IMR-90 (cell line): ENCODE measurements around the gene MORN5.

Source experiments
- BHLHE40 ChIP-seq: fragments of 150-350 bp; IDR thresholded peaks from 2 replicates; pipeline ENCODE4 v1.6.1; 2016; ENCODE audit warnings: mild to moderate bottlenecking, low read depth, low read length
- MAZ ChIP-seq: IDR thresholded peaks from 2 replicates; pipeline ENCODE4 v1.6.1; 2012; ENCODE audit warnings: low read depth, mild to moderate bottlenecking, low read length, improper control_type of control experiment, moderate library complexity, borderline replicate concordance
- MXI1 ChIP-seq: IDR thresholded peaks from 2 replicates; pipeline ENCODE4 v1.6.1; 2012; ENCODE audit warnings: low read depth, mild to moderate bottlenecking, low read length, moderate library complexity, borderline replicate concordance
- POLR2A ChIP-seq: IDR thresholded peaks from 2 replicates; pipeline ENCODE4 v1.6.1; 2012; ENCODE audit warnings: mild to moderate bottlenecking, low read depth, low read length
- RAD21 ChIP-seq: IDR thresholded peaks from 2 replicates; pipeline ENCODE4 v1.6.1; 2012; ENCODE audit warnings: low read length, improper control_type of control experiment
- RFX5 ChIP-seq: IDR thresholded peaks from 2 replicates; pipeline ENCODE4 v1.8.0; 2012; ENCODE audit warnings: low read depth, mild to moderate bottlenecking, low read length, moderate library complexity
- TF ChIP-seq, protein P1 (sequence below): conservative IDR thresholded peaks from 2 replicates; pipeline ENCODE4 v1.5.1; 2012; ENCODE audit warnings: mild to moderate bottlenecking, low read depth, low read length, improper control_type of control experiment

DNA sequence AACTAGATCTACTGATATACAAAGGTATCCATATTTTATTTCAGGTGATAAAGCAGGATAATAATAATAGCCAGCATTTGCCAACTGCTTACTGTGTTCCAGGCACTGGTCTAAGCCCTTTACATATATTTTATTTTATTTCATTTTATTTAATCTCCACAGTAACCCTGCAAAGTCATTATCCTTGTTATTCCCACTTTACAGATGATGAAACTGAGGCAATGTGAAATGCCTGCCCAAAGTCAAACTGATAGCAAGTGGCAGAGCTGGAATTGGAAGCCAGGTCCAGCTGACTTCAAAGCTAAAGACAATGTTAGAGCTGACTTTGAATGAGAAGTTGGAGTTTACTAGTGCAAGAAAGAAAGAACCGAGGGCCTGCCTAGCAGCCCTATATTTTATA is 24.8 kb downstream of the MORN5 start:
- TF ChIP-seq, protein P1, sequence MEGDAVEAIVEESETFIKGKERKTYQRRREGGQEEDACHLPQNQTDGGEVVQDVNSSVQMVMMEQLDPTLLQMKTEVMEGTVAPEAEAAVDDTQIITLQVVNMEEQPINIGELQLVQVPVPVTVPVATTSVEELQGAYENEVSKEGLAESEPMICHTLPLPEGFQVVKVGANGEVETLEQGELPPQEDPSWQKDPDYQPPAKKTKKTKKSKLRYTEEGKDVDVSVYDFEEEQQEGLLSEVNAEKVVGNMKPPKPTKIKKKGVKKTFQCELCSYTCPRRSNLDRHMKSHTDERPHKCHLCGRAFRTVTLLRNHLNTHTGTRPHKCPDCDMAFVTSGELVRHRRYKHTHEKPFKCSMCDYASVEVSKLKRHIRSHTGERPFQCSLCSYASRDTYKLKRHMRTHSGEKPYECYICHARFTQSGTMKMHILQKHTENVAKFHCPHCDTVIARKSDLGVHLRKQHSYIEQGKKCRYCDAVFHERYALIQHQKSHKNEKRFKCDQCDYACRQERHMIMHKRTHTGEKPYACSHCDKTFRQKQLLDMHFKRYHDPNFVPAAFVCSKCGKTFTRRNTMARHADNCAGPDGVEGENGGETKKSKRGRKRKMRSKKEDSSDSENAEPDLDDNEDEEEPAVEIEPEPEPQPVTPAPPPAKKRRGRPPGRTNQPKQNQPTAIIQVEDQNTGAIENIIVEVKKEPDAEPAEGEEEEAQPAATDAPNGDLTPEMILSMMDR = no peak
- TF ChIP-seq MAZ = no peak
- no peak for TF ChIP-seq RAD21
- no peak for TF ChIP-seq BHLHE40
- TF ChIP-seq POLR2A = no peak
- TF ChIP-seq RFX5 = no peak
- TF ChIP-seq MXI1 = no peak
